ENCODE data around the gene CC2D2A. TPM values are rescaled to one million over a fixed set of nuclear protein-coding genes. Genes with fewer than 3 reads are reported as not detected.

Gene CC2D2A
- total RNA-seq, 1 donor from 2014 or later, result 14.0 TPM

- no peaks in the 10 kb centered on the region for H3K27me3 Mint-ChIP-seq (ENCODE audit: low read depth, unreplicated experiment)
- H4K20me1 ChIP-seq (ENCODE audit: insufficient read depth, low read length), result no peaks in the 10 kb centered on the region
- no peaks in the 10 kb centered on the region for H3K36me3 Mint-ChIP-seq (ENCODE audit: low read depth, unreplicated experiment)
- H3K27ac ChIP-seq (ENCODE audit: low read depth, low read length), result no peak overlapping the region
- H3K27me3 ChIP-seq (ENCODE audit: insufficient read depth, low read length), result no peaks in the 10 kb centered on the region
- DNase-seq (ENCODE audit: low read depth) (no peak), FAIRE-seq (no peak)
- H3K36me3 ChIP-seq (ENCODE audit: insufficient read depth, low read length), result no peaks in the 10 kb centered on the region
- TF ChIP-seq EZH2 (IDR thresholded peaks at IDR 0.05; ENCODE audit: insufficient read depth, low read length) (no peak), CTCF (IDR thresholded peaks at IDR 0.05; ENCODE audit: insufficient read depth, low read depth, low read length) (no peak)
- no peaks in the 10 kb centered on the region for H3K4me1 ChIP-seq (ENCODE audit: insufficient read depth, low read length)
- no peak overlapping the region for H3K27ac Mint-ChIP-seq (ENCODE audit: unreplicated experiment)
- no peaks in the 10 kb centered on the region for H3K79me2 ChIP-seq (ENCODE audit: insufficient read depth, low read length)
- H3K4me1 Mint-ChIP-seq (ENCODE audit: low read depth, unreplicated experiment), result peaks cover 4% of the 10 kb centered on the region
- H3K4me3 ChIP-seq (ENCODE audit: insufficient read depth, low read depth, low read length), result no peak overlapping the region
- H3K9me3 Mint-ChIP-seq (ENCODE audit: unreplicated experiment), result peaks cover 2% of the 10 kb centered on the region
- H3K4me2 ChIP-seq (ENCODE audit: low read length), result no peak overlapping the region
- H3K4me3 Mint-ChIP-seq (ENCODE audit: unreplicated experiment), result no peak overlapping the region
- H2AFZ ChIP-seq (ENCODE audit: low read depth, low read length), result no peak overlapping the region
- no peak overlapping the region for H3K9ac ChIP-seq (ENCODE audit: low read length)
- no peaks in the 10 kb centered on the region for H3K9me3 ChIP-seq (ENCODE audit: insufficient read depth, low read depth, low read length)
Observed at GRCh38 chr4:15428611-15429010, 41.1 kb upstream of the CC2D2A start.

- no peak for DNase-seq (ENCODE audit: low read depth)
- Histone ChIP-seq H3K36me3 (ENCODE audit: insufficient read depth, low read length) (no peaks in the 10 kb centered on the region), H3K9me3 (ENCODE audit: insufficient read depth, low read depth, low read length) (no peaks in the 10 kb centered on the region), H2AFZ (ENCODE audit: low read depth, low read length) (no peak overlapping the region), H4K20me1 (ENCODE audit: insufficient read depth, low read length) (no peaks in the 10 kb centered on the region), H3K4me1 (ENCODE audit: insufficient read depth, low read length) (peaks cover under 1% of the 10 kb centered on the region), H3K9ac (ENCODE audit: low read length) (no peak overlapping the region), H3K27me3 (ENCODE audit: insufficient read depth, low read length) (no peaks in the 10 kb centered on the region), H3K4me2 (ENCODE audit: low read length) (no peak overlapping the region), H3K4me3 (ENCODE audit: insufficient read depth, low read depth, low read length) (no peak overlapping the region), H3K79me2 (ENCODE audit: insufficient read depth, low read length) (no peaks in the 10 kb centered on the region), H3K27ac (ENCODE audit: low read depth, low read length) (no peak overlapping the region)
- TF ChIP-seq CTCF (IDR thresholded peaks at IDR 0.05; ENCODE audit: insufficient read depth, low read depth, low read length) (no peak), EZH2 (IDR thresholded peaks at IDR 0.05; ENCODE audit: insufficient read depth, low read length) (no peak)
- Mint-ChIP-seq H3K4me3 (ENCODE audit: unreplicated experiment) (no peak overlapping the region), H3K9me3 (ENCODE audit: unreplicated experiment) (peaks cover 2% of the 10 kb centered on the region), H3K27me3 (ENCODE audit: low read depth, unreplicated experiment) (peaks cover 3% of the 10 kb centered on the region), H3K36me3 (ENCODE audit: low read depth, unreplicated experiment) (no peaks in the 10 kb centered on the region), H3K4me1 (ENCODE audit: low read depth, unreplicated experiment) (peaks cover 9% of the 10 kb centered on the region), H3K27ac (ENCODE audit: unreplicated experiment) (no peak overlapping the region)
- no peak for FAIRE-seq
Observed at GRCh38 chr4:15434091-15434490, 35.6 kb upstream of the CC2D2A start.

GRCh38 chr4:15434676-15435075 lies 35.0 kb upstream of the CC2D2A start:
- no peak for TF ChIP-seq CTCF (IDR thresholded peaks at IDR 0.05; ENCODE audit: insufficient read depth, low read depth, low read length)
- Histone ChIP-seq H3K27ac (ENCODE audit: low read depth, low read length) (no peak overlapping the region), H3K9me3 (ENCODE audit: insufficient read depth, low read depth, low read length) (no peaks in the 10 kb centered on the region), H3K4me3 (ENCODE audit: insufficient read depth, low read depth, low read length) (no peak overlapping the region), H2AFZ (ENCODE audit: low read depth, low read length) (no peak overlapping the region), H3K9ac (ENCODE audit: low read length) (no peak overlapping the region), H3K27me3 (ENCODE audit: insufficient read depth, low read length) (no peaks in the 10 kb centered on the region), H4K20me1 (ENCODE audit: insufficient read depth, low read length) (no peaks in the 10 kb centered on the region), H3K4me1 (ENCODE audit: insufficient read depth, low read length) (peaks cover 2% of the 10 kb centered on the region), H3K36me3 (ENCODE audit: insufficient read depth, low read length) (no peaks in the 10 kb centered on the region), H3K4me2 (ENCODE audit: low read length) (no peak overlapping the region), H3K79me2 (ENCODE audit: insufficient read depth, low read length) (no peaks in the 10 kb centered on the region)
- H3K27ac Mint-ChIP-seq (ENCODE audit: unreplicated experiment), result no peak overlapping the region
- H3K36me3 Mint-ChIP-seq (ENCODE audit: low read depth, unreplicated experiment), result no peaks in the 10 kb centered on the region
- peaks cover 14% of the 10 kb centered on the region for H3K4me1 Mint-ChIP-seq (ENCODE audit: low read depth, unreplicated experiment)
- peaks cover 3% of the 10 kb centered on the region for H3K27me3 Mint-ChIP-seq (ENCODE audit: low read depth, unreplicated experiment)
- FAIRE-seq (no peak), DNase-seq (ENCODE audit: low read depth) (no peak)
- no peak overlapping the region for H3K4me3 Mint-ChIP-seq (ENCODE audit: unreplicated experiment)
- peaks cover 2% of the 10 kb centered on the region for H3K9me3 Mint-ChIP-seq (ENCODE audit: unreplicated experiment)

Data from astrocyte (in vitro differentiated cells and primary cell).